GM12874 (cell line): ENCODE results near the gene CENPK.

ENCODE experiments used
- CTCF ChIP-seq: IDR thresholded peaks from 2 replicates; pipeline ENCODE4 v1.5.1; 2011; ENCODE audit warnings: low read depth, mild to moderate bottlenecking, control low read depth, low read length, moderate library complexity; ENCODE audit not compliant: insufficient read depth

The CENPK gene

GRCh38 chr5:65489119-65489518, 73.8 kb downstream of the CENPK start:
- TF ChIP-seq CTCF, result no peak

- no peak for TF ChIP-seq CTCF
These were observed 77.6 kb downstream of the CENPK start for GRCh38 chr5:65485405-65485804.

- TF ChIP-seq CTCF, result peak; percentile 19; the same call in 1 of the 2 replicates
These were observed 79.2 kb downstream of the CENPK start for GRCh38 chr5:65483546-65484346.

- no peak for TF ChIP-seq CTCF
These were observed 80.0 kb downstream of the CENPK start for GRCh38 chr5:65482736-65483545.

- TF ChIP-seq CTCF, result no peak
These were observed 80.7 kb downstream of the CENPK start for GRCh38 chr5:65482296-65482735.

- no peak for TF ChIP-seq CTCF
These were observed 81.2 kb downstream of the CENPK start, which contains the start of gene ADAMTS6 for GRCh38 chr5:65481635-65482295. Gene ADAMTS6 (minus strand): TSS chr5:65481920. CDS start chr5:65473673, 8,247 bp downstream.

GRCh38 chr5:65481171-65481581, 81.8 kb downstream of the CENPK start:
- TF ChIP-seq CTCF, result no peak
